Neural progenitor cell (in vitro differentiated cells): Measurements from ENCODE around the gene SUGCT. TPM values are rescaled to one million over a fixed set of nuclear protein-coding genes. Genes with fewer than 3 reads are reported as not detected.
"Not testable (repeated sequence)": the region's sequence is repeated elsewhere in the genome, so short reads cannot be mapped to it uniquely, and the experiment has no call there.

Experiments used
- DNase-seq: peaks from one replicate; pipeline ENCODE4 v3.0.0-alpha.2; 2016; ENCODE audit warnings: low spot score
- H2AFZ ChIP-seq: fragments of 200-600 bp; sonication (generic); replicated peaks from 2 replicates; pipeline ENCODE4 v1.6.1; 2016; ENCODE audit warnings: antibody characterized with exemption
- H3F3A ChIP-seq: fragments of 200-600 bp; sonication (generic); 2 replicates; pipeline ENCODE4 v1.6.1; 2016; ENCODE audit warnings: antibody characterized with exemption, low read depth
- H3K27ac ChIP-seq: fragments of 200-600 bp; sonication (generic); 2 replicates; pipeline ENCODE4 v1.5.1; 2016; ENCODE audit warnings: mild to moderate bottlenecking
- H3K27me3 ChIP-seq: fragments of 200-600 bp; sonication (generic); 2 replicates; pipeline ENCODE4 v1.6.1; 2016; ENCODE audit warnings: mild to moderate bottlenecking, moderate library complexity
- H3K36me3 ChIP-seq: fragments of 200-600 bp; sonication (generic); 2 replicates; pipeline ENCODE4 v1.5.1; 2016
- H3K4me1 ChIP-seq: fragments of 200-600 bp; sonication (generic); 2 replicates; pipeline ENCODE4 v1.6.1; 2016; ENCODE audit warnings: mixed run types
- H3K4me2 ChIP-seq: fragments of 200-600 bp; sonication (generic); 2 replicates; pipeline ENCODE4 v1.6.1; 2016
- H3K4me3 ChIP-seq: fragments of 200-600 bp; sonication (generic); 2 replicates; pipeline ENCODE4 v1.5.1; 2016
- H3K79me2 ChIP-seq: fragments of 200-600 bp; sonication (generic); 2 replicates; pipeline ENCODE4 v1.6.1; 2016; ENCODE audit warnings: low read depth
- H3K9ac ChIP-seq: fragments of 200-600 bp; sonication (generic); 2 replicates; pipeline ENCODE4 v1.6.1; 2016
- H3K9me3 ChIP-seq: fragments of 200-600 bp; sonication (generic); 2 replicates; pipeline ENCODE4 v1.5.1; 2016; ENCODE audit warnings: low read depth
- H4K20me1 ChIP-seq: fragments of 200-600 bp; sonication (generic); 2 replicates; pipeline ENCODE4 v1.6.1; 2016; ENCODE audit warnings: low read depth
- H3K27ac Mint-ChIP-seq: 3 replicates; pipeline ENCODE4 v1.8.0; 2021; ENCODE audit warnings: mixed read lengths
- H3K27me3 Mint-ChIP-seq: 2 replicates; pipeline ENCODE4 v1.8.0; 2022; ENCODE audit warnings: low read depth, mild to moderate bottlenecking, inconsistent platforms, moderate library complexity, mixed read lengths; ENCODE audit not compliant: insufficient read depth
- H3K36me3 Mint-ChIP-seq: 3 replicates; pipeline ENCODE4 v1.8.0; 2021; ENCODE audit warnings: mixed read lengths
- H3K4me1 Mint-ChIP-seq: 3 replicates; pipeline ENCODE4 v1.8.0; 2021; ENCODE audit warnings: mixed read lengths
- H3K4me3 Mint-ChIP-seq: 3 replicates; pipeline ENCODE4 v1.8.0; 2021; ENCODE audit warnings: mild to moderate bottlenecking, moderate library complexity, mixed read lengths
- H3K9me3 Mint-ChIP-seq: 3 replicates; pipeline ENCODE4 v1.8.0; 2020; ENCODE audit warnings: mixed read lengths
- CTCF ChIP-seq: fragments of 200-600 bp; sonication (generic); IDR thresholded peaks from 2 replicates; pipeline ENCODE4 v1.5.1; 2017; ENCODE audit warnings: antibody characterized with exemption, mild to moderate bottlenecking
- EZH2 ChIP-seq: fragments of 200-600 bp; sonication (generic); IDR thresholded peaks from 2 replicates; pipeline ENCODE4 v1.6.1; 2017; ENCODE audit warnings: antibody characterized with exemption, mild to moderate bottlenecking, moderate library complexity
- EZH2phosphoT487 ChIP-seq: fragments of 200-600 bp; sonication (generic); IDR thresholded peaks from 2 replicates; pipeline ENCODE4 v1.6.1; 2017; ENCODE audit warnings: antibody characterized with exemption
- total RNA-seq: library from RNA; depleted of rRNA; stranded (reverse); fragments of >200 nt; gene quantifications from 2 replicates; pipeline ENCODE4 v1.2.3, GENCODE V29; 2015; ENCODE audit warnings: low replicate concordance

SUGCT gene
- total RNA-seq, 1 donor from 2014 or later = 10.1 TPM

GRCh38 chr7:40243076-40243475 is 108.3 kb downstream of the SUGCT start:
- H3K9me3 Mint-ChIP-seq = no peaks in the 10 kb centered on the region
- H3K4me3 ChIP-seq = no peak overlapping the region
- no peaks in the 10 kb centered on the region for H3K4me1 ChIP-seq
- no peak overlapping the region for H3K4me3 Mint-ChIP-seq
- no peaks in the 10 kb centered on the region for H3K27me3 Mint-ChIP-seq
- H3K27ac Mint-ChIP-seq = no peak overlapping the region
- H4K20me1 ChIP-seq = no peaks in the 10 kb centered on the region
- peaks cover 5% of the 10 kb centered on the region for H3K4me1 Mint-ChIP-seq
- H3K9me3 ChIP-seq = no peaks in the 10 kb centered on the region
- H3K9ac ChIP-seq = no peak overlapping the region
- H3K79me2 ChIP-seq = no peaks in the 10 kb centered on the region
- no peak for DNase-seq
- no peaks in the 10 kb centered on the region for H3K36me3 ChIP-seq
- H3F3A ChIP-seq = no peaks in the 10 kb centered on the region
- no peaks in the 10 kb centered on the region for H3K27me3 ChIP-seq
- H2AFZ ChIP-seq = no peak overlapping the region
- H3K4me2 ChIP-seq = no peak overlapping the region
- H3K27ac ChIP-seq = no peak overlapping the region
- no peaks in the 10 kb centered on the region for H3K36me3 Mint-ChIP-seq
- TF ChIP-seq CTCF (no peak), EZH2 (no peak), EZH2phosphoT487 (no peak)

DNA sequence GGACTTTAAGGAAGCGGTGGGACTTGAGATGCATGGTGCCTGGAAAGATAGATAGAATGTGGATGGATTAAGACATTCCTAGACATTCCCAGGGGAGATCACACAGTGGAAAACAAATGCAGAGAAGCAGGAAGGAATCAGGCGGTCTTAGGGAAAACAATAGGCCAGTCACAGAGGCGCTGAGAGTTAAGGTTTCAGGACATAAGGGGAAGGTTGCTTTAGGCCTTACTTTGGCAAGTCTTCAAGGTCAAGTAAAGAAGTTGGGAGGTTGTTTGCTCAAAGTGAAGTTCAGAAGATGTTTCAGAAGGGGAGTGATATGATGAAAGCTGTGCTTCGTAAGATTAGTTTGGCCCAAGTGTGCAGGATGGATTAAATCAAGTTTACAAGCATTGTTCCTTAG is 109.4 kb downstream of the SUGCT start:
- Mint-ChIP-seq H3K27ac (peak overlapping the region; percentile 23), H3K36me3 (no peaks in the 10 kb centered on the region), H3K27me3 (no peaks in the 10 kb centered on the region), H3K4me1 (peaks cover 5% of the 10 kb centered on the region), H3K4me3 (no peak overlapping the region), H3K9me3 (no peaks in the 10 kb centered on the region)
- peak; percentile 36 for DNase-seq
- Histone ChIP-seq H3K4me1 (no peaks in the 10 kb centered on the region), H3K36me3 (no peaks in the 10 kb centered on the region), H3K79me2 (no peaks in the 10 kb centered on the region), H3F3A (no peaks in the 10 kb centered on the region), H3K27me3 (no peaks in the 10 kb centered on the region), H3K4me3 (no peak overlapping the region), H3K9ac (no peak overlapping the region), H3K4me2 (no peak overlapping the region), H3K27ac (no peak overlapping the region), H4K20me1 (no peaks in the 10 kb centered on the region), H3K9me3 (no peaks in the 10 kb centered on the region), H2AFZ (no peak overlapping the region)
- TF ChIP-seq EZH2 (no peak), EZH2phosphoT487 (no peak), CTCF (no peak)

GRCh38 chr7:40248681-40249080 is 113.9 kb downstream of the SUGCT start:
- Mint-ChIP-seq H3K9me3 (no peaks in the 10 kb centered on the region), H3K4me3 (no peak overlapping the region), H3K4me1 (peaks cover 5% of the 10 kb centered on the region), H3K27ac (no peak overlapping the region), H3K27me3 (no peaks in the 10 kb centered on the region), H3K36me3 (no peaks in the 10 kb centered on the region)
- Histone ChIP-seq H3K27me3 (no peaks in the 10 kb centered on the region), H3K4me1 (no peaks in the 10 kb centered on the region), H3K27ac (no peak overlapping the region), H3K4me3 (no peak overlapping the region), H3F3A (no peaks in the 10 kb centered on the region), H3K4me2 (no peak overlapping the region), H4K20me1 (no peaks in the 10 kb centered on the region), H3K79me2 (no peaks in the 10 kb centered on the region), H3K9me3 (no peaks in the 10 kb centered on the region), H3K9ac (no peak overlapping the region), H2AFZ (no peak overlapping the region), H3K36me3 (no peaks in the 10 kb centered on the region)
- no peak for TF ChIP-seq EZH2phosphoT487
- TF ChIP-seq CTCF = no peak
- TF ChIP-seq EZH2 = no peak
- DNase-seq = no peak

GRCh38 chr7:40253444-40253843 is 118.6 kb downstream of the SUGCT start:
- H3K27ac ChIP-seq, H3F3A ChIP-seq, H3K9me3 ChIP-seq, H3K36me3 Mint-ChIP-seq, H3K79me2 ChIP-seq, H3K36me3 ChIP-seq, H3K4me1 Mint-ChIP-seq, H3K27me3 Mint-ChIP-seq, H3K4me2 ChIP-seq, H3K27me3 ChIP-seq, DNase-seq, H3K4me3 ChIP-seq, H3K4me1 ChIP-seq, H3K4me3 Mint-ChIP-seq, H3K9me3 Mint-ChIP-seq, H2AFZ ChIP-seq, H4K20me1 ChIP-seq, H3K9ac ChIP-seq, H3K27ac Mint-ChIP-seq: not testable (repeated sequence)
- TF ChIP-seq CTCF = peak; percentile 35
